Stimulated activated CD4-positive, alpha-beta T cell treated with anti-CD3 and anti-CD28 coated beads, Interleukin-1b, Interleukin-23, amount 100 ng/mL, for 4 hours (primary cell): ENCODE results near the gene ANXA10.
"Not testable (repeated sequence)": the region's sequence is repeated elsewhere in the genome, so short reads cannot be mapped to it uniquely, and the experiment has no call there.

ENCODE experiments used
- DNase-seq, 2 donors: peaks; one replicate each; pipeline ENCODE4 v3.0.0-alpha.2; 2020; ENCODE audit warnings: low read depth in 2 of 2

The ANXA10 gene

GRCh38 chr4:168162604-168163003 is 70.3 kb downstream of the ANXA10 start:
- no peak for DNase-seq

GRCh38 chr4:168163106-168163505 is 70.8 kb downstream of the ANXA10 start:
- DNase-seq: no peak

DNA sequence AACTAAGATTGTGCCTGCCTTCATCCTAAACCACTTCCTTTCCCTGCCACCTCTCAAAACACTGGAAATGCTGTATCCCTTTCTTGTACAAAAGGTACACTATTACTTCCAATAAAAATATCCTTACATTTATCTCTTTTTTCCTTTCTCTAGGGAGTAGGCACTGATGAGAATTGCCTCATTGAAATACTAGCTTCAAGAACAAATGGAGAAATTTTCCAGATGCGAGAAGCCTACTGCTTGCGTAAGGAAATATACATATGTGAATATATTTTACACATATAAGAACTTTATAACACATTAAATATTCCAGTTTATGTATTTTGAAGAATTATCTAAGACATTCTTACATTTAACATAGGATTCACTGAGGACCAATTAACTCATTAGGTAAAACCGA is 71.7 kb downstream of the ANXA10 start:
- DNase-seq: no peak

DNA sequence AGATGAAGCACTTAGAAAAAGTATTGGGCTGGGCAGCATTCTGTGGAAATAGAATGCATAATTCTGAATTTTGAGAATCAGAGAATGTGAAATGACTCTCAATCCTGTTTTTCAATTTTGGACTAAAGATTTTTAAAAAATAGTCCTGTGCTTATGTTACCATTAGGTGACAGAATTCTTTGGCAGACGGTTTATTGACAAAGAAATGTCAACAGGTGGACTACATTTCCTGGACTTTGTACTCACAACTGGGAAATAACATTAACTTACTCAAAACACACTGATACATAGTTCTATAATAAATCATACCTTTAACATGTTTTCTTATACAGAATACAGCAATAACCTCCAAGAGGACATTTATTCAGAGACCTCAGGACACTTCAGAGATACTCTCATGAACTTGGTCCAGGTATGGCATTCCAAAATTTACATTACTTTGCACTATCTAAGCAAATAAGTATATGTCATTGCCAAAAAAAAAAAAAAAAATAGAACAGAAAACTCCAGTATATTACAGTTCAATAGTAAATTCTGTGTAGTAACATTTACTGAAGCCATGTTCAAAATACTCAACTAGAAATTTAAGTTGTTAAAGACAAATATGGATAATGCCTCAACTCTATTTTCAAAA is 72.7 kb downstream of the ANXA10 start:
- no peak for DNase-seq

GRCh38 chr4:168167714-168168284 is 75.5 kb downstream of the ANXA10 start:
- DNase-seq: no peak

GRCh38 chr4:168174308-168174707 is 82.0 kb downstream of the ANXA10 start:
- no peak for DNase-seq

DNA sequence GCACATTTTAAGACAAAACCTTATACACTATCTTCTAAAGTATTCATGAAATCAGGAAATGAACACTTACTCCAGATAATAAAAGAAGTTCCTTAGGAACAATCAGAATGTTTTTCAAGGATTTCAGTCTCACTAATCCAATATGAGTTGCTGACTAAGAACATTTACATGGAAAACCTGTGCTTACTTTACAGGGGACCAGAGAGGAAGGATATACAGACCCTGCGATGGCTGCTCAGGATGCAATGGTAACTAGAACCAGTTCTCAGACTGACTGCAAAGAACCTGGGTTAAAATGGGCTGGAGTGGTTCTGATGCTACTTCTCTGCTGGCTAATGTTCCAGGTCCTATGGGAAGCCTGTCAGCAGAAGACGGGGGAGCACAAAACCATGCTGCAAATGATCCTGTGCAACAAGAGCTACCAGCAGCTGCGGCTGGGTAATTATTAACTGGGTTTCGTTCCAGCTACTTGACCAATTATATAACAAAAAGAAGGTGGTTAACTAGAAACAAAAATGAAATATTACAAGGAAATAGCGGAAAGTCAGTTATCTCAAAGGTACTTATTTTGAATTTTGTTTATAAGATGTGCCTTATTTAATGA is 85.3 kb downstream of the ANXA10 start:
- no peak for DNase-seq

- no peak for DNase-seq
These were observed 91.6 kb downstream of the ANXA10 start for GRCh38 chr4:168183717-168184571.

DNA sequence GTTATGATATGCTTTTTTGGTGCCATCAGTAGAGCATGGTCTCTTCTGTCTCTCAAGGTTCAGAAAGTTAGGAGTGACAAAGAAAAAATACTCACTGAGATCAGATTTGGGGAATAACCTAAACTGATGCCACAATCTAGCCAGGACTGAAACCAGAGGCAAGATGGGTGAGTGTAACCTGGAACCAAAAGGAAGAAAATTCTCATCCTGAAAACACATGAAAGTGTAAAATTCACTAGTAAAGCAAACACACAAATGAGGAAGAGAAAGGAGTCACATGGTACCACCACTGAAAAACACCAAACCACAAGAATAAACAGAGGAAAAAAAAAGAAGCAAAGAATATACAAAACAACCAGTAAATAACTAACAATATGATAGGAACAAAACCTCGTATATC is 96.4 kb downstream of the ANXA10 start:
- no peak for DNase-seq

GRCh38 chr4:168197926-168198325 is 105.6 kb downstream of the ANXA10 start:
- DNase-seq: no peak

- no peak for DNase-seq
These were observed 107.1 kb downstream of the ANXA10 start for GRCh38 chr4:168199260-168199957.

GRCh38 chr4:168200685-168201084 is 108.3 kb downstream of the ANXA10 start:
- DNase-seq: no peak

GRCh38 chr4:168203233-168203911 is 111.0 kb downstream of the ANXA10 start:
- no peak for DNase-seq

GRCh38 chr4:168208957-168209614 is 116.7 kb downstream of the ANXA10 start:
- DNase-seq: no peak

GRCh38 chr4:168212656-168213055 is 120.3 kb downstream of the ANXA10 start:
- DNase-seq: no peak

- DNase-seq: not testable (repeated sequence)
These were observed 121.2 kb downstream of the ANXA10 start for GRCh38 chr4:168213511-168213910.

DNA sequence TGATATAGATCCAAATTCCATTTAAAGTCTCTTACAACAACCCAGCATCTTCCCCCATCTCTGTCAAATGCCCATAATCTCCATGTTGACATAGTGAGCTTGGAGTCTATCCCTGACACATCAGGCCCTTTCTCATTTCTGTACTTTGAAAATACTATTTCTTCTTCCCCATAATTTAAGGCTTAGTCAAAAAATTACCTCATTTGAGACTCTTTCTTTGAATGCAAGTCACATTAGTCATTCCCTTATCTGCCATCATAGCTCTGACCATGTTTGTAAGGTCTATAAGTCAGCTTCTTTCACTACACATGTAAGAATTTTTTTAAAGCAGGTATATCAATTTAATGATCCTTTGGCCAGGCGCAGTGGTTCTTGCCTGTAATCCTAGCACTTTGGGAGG is 126.3 kb downstream of the ANXA10 start:
- no peak for DNase-seq

DNA sequence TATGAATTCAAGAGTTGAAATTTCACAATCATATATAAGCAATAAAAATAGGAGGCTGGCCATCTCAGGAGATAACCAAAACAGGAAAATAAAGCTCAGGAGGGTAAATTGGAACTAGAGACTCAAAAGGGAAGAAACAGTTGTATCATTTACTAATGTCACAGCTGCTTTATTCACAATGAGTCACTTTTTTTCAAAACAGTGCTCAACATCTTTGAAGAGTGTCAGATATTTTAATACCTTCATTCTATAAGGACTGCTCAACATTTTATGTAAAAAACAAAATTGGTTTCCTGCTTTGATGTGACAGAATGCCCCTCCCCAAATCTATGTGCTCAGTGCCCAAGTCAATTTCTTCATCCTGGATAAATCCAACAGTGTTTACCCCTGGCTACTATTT is 128.6 kb downstream of the ANXA10 start:
- DNase-seq: no peak

- DNase-seq: no peak
These were observed 129.0 kb downstream of the ANXA10 start for GRCh38 chr4:168221301-168221700.
